IPS-15b (cell line): ENCODE data around the gene PKNOX2.

Source experiments
- H3K27me3 ChIP-seq: one replicate; pipeline ENCODE4 v1.6.1; 2013; ENCODE audit warnings: low read length; ENCODE audit not compliant: control insufficient read depth, insufficient read depth
- H3K36me3 ChIP-seq: one replicate; pipeline ENCODE4 v1.6.1; 2013; ENCODE audit warnings: low read length; ENCODE audit not compliant: control insufficient read depth, insufficient read depth
- H3K4me1 ChIP-seq: one replicate; pipeline ENCODE4 v1.6.1; 2013; ENCODE audit warnings: mild to moderate bottlenecking, low read length; ENCODE audit not compliant: control insufficient read depth, insufficient read depth
- H3K4me3 ChIP-seq: one replicate; pipeline ENCODE4 v1.5.1; 2013; ENCODE audit warnings: low read depth, low read length
- H3K9ac ChIP-seq: one replicate; pipeline ENCODE4 v1.6.1; 2013; ENCODE audit warnings: low read depth, mild to moderate bottlenecking, low read length
- H3K9me3 ChIP-seq: one replicate; pipeline ENCODE4 v1.6.1; 2013; ENCODE audit warnings: mild to moderate bottlenecking, low read length; ENCODE audit not compliant: control insufficient read depth, insufficient read depth

The PKNOX2 gene

DNA sequence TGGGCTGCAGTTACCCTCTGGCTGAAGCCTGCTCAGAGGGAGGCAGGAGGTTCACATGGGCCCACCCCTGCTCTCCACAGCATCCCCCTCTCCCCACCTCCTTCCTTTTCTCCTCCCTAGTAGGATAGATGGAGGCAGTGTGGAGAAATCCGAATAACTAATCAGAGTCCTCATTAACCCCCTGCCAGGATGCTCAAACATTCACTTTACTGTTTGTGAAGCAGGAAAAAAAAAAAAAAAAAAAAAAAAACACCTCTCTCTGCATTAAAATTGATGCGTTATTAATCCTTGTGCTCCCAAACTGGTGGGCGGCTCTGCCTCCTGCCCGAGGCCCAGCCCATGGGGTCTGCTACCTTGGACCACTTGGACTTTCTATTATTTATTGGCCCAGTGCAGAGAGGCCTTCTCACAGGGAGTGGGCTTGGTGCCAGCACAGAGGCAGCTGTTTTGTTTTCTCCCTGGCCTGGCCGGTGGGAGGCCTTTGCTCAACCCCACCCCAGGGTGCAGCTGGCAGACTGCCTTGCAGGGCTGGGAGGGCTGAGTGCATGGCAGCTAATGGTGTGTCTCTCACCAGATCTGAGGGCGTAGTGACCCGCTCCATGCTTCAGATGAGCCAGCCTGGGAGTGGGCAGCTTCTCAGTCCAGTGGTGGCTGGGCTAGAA is 150.7 kb downstream of the PKNOX2 start:
- H3K36me3 ChIP-seq = no peaks in the 10 kb centered on the region
- H3K4me1 ChIP-seq = peaks cover 21% of the 10 kb centered on the region
- H3K9ac ChIP-seq = no peak overlapping the region
- H3K4me3 ChIP-seq = no peak overlapping the region
- H3K9me3 ChIP-seq = no peaks in the 10 kb centered on the region
- no peaks in the 10 kb centered on the region for H3K27me3 ChIP-seq

DNA sequence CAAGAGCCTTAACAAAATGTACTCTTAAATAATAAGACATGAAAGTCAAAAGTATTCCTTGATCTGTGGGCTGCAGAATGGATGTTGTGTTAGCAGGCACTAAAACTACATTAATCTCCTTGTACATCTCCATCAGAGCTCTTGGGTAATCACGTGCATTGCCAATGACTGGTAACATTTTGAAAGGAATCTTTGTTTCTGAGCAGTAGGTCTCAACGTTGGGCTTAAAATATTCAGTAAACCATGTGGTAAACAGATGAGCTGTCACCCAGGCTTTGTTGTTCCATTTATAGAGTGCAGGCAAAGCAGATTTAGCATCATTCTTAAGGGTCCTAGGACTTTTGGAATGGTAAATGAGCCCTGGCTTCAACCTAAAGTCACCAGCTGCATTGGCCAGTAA is 152.9 kb downstream of the PKNOX2 start:
- H3K4me3 ChIP-seq = no peak overlapping the region
- no peaks in the 10 kb centered on the region for H3K9me3 ChIP-seq
- no peak overlapping the region for H3K9ac ChIP-seq
- no peaks in the 10 kb centered on the region for H3K27me3 ChIP-seq
- H3K36me3 ChIP-seq = no peaks in the 10 kb centered on the region
- peaks cover 19% of the 10 kb centered on the region for H3K4me1 ChIP-seq

DNA sequence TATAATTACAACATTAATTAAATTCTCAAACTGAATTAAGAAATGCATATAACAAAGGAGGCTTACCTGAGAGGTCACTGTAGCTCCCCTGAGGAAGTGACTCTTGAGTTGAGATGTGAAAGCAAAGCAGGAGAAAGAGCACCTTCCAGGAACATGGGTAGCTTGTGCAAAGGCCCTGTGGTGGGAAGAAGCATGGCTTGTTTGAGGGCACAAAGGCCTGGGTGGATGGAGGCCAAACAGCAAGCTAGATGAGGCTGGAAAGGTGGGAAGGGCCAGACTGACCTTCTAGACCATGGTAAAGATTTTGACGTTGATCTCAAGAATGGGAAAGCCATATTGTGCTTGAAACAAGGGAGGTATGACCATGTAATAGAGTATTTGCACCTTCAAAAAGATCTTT is 155.1 kb downstream of the PKNOX2 start:
- Histone ChIP-seq H3K36me3 (no peaks in the 10 kb centered on the region), H3K4me1 (peaks cover 3% of the 10 kb centered on the region), H3K27me3 (no peaks in the 10 kb centered on the region), H3K4me3 (no peak overlapping the region), H3K9ac (no peak overlapping the region), H3K9me3 (no peaks in the 10 kb centered on the region)

DNA sequence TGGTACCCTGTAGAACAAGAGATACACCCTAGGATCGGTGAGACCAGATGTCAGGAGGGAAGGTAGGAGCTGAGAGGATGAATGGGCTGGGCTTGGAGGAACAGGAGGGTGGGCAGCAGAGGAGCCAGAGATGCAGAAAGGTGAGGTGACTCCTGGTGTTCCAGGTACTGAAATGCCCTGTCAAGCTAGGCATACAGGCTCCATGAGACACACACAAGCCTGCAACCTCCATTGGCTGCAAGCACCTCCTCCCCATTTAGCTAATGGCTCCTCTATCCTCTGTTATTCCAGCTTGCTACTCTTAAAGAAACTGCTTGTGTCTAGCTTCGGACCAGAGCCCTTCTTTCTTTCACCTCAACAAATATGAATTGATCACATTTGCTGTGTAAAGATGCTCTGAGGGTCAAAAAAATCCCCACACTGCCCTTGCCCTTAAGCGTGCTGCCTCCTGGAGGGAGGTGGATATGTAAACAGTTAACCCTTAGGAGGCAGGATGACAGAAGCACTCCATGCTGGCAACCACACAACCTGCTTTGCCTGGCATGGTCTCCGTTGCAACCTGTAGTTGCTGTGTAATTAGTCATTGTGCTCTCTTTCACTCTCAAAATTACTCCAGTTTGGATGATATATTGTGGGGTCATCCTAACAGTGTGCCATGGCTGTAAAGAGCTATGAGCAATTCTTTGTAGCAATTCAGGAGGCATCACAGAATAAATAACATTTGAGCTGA is 156.0 kb downstream of the PKNOX2 start:
- no peaks in the 10 kb centered on the region for H3K9me3 ChIP-seq
- no peaks in the 10 kb centered on the region for H3K27me3 ChIP-seq
- H3K36me3 ChIP-seq = no peaks in the 10 kb centered on the region
- H3K4me3 ChIP-seq = no peak overlapping the region
- H3K9ac ChIP-seq = no peak overlapping the region
- no peaks in the 10 kb centered on the region for H3K4me1 ChIP-seq

DNA sequence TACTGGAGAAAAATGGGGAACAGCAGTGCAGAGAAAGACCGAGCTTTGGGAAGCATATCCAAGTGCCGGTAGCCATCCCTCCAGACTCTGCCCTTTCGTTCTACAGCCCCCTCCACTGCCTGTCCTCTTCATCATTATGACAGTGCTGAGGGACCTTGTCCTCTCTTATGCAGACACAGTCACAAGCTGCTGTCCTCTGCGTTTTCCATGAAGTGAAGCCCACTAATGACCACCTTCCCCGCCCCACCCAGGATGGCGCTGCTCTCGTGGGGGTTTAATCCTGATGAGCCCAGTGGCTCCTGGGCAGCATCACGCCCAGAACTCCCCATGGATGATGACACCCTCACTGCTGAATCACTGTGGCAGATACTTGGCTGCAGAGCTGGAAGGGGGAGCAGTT is 157.7 kb downstream of the PKNOX2 start:
- no peaks in the 10 kb centered on the region for H3K9me3 ChIP-seq
- H3K9ac ChIP-seq = no peak overlapping the region
- no peaks in the 10 kb centered on the region for H3K27me3 ChIP-seq
- H3K4me3 ChIP-seq = no peak overlapping the region
- H3K36me3 ChIP-seq = no peaks in the 10 kb centered on the region
- no peaks in the 10 kb centered on the region for H3K4me1 ChIP-seq

DNA sequence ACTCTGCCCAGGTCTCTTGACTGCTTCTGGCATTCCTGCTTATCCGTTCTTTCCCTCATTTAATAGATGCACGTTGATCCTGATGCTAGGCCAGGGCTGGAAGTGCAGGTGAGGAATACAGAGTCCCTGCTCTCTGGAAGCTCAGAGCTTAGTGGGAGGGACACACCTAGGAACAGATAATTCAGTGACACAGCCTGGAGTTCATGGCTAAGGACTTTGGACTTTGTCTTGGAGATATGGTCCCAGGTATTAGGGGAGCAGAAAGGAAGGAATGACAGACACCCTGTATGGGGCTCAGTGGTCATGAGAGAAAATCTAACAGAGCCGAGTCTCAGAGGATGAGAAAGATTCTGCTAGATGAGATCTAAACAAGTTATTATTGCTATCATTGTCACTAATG is 160.6 kb downstream of the PKNOX2 start:
- Histone ChIP-seq H3K27me3 (no peaks in the 10 kb centered on the region), H3K9me3 (no peaks in the 10 kb centered on the region), H3K36me3 (no peaks in the 10 kb centered on the region), H3K4me3 (no peak overlapping the region), H3K9ac (no peak overlapping the region), H3K4me1 (peaks cover under 1% of the 10 kb centered on the region)

DNA sequence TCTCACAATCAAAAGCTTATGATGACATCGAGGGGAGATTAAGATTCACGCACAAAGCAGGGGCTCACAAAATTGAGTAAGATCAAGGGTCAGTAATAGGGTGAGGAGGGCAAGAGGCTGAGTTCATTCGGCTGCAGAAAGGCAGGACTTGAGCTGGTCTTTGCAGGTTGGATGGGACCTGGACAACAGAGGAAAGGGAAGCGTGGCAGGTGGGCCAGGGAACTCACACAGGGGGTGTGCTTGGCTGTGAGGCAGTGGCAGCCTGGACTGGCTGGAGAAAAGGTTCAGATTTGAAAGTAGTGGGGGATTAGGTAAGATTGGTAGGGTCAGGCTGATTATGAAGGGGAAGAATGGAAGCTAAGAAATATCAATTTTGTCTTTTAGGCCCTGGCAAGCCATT is 161.6 kb downstream of the PKNOX2 start:
- no peaks in the 10 kb centered on the region for H3K27me3 ChIP-seq
- no peak overlapping the region for H3K4me3 ChIP-seq
- H3K4me1 ChIP-seq = peaks cover 6% of the 10 kb centered on the region
- H3K9ac ChIP-seq = no peak overlapping the region
- no peaks in the 10 kb centered on the region for H3K9me3 ChIP-seq
- H3K36me3 ChIP-seq = no peaks in the 10 kb centered on the region

DNA sequence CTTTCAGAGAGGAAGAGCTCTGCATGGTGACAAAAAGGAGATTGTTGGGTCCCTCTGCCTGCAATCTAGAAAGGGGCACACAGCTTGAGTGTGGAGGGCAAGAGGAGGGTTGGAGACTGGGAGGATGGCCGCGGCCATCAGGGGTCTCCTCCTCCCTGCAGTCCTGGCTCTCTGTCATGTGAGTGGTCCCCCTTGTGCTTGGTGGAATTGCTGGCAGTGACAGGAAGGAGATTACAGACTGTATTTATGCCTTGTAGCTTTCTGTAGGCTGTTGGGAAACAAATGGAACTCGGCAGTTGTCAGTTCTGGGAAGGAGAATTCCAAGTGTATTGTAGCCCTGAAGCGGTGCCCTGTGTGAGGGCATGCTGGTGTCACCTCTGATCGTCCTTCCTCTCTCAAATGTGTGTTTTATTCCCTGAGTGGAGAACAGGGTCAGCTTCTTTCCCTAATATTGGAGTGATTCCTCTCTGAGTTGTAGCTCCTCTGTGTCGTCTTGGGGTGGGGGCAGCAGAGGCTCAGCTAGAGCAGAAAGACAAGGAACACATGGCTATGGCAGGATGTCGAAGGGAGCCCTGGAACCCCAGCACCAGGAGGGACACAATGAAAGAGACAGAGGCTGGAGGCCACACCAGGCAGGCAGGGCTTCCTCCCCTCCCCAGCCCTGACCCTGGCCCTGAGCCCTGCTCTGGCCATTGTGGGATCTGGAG is 163.1 kb downstream of the PKNOX2 start:
- no peaks in the 10 kb centered on the region for H3K36me3 ChIP-seq
- H3K4me1 ChIP-seq = peaks cover 6% of the 10 kb centered on the region
- no peak overlapping the region for H3K9ac ChIP-seq
- no peaks in the 10 kb centered on the region for H3K9me3 ChIP-seq
- no peaks in the 10 kb centered on the region for H3K27me3 ChIP-seq
- no peak overlapping the region for H3K4me3 ChIP-seq

DNA sequence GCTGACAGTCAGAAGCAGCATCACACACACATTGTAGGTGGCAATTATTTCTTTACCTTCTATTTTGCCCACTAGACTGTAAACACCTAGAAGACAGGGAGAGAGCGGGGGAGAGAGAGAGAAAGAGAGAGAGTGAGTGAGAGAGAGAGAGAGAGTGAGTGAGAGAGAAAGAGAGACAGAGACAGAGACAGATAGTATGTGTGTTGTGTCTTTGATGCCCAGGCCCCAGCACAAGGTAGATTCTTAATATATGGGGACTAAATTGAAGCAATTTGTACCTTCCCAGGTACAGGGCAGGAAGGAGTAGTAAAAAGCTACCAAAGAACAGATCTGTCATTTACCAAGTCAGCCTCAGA is 163.7 kb downstream of the PKNOX2 start:
- no peaks in the 10 kb centered on the region for H3K36me3 ChIP-seq
- H3K9me3 ChIP-seq = no peaks in the 10 kb centered on the region
- no peaks in the 10 kb centered on the region for H3K27me3 ChIP-seq
- H3K9ac ChIP-seq = no peak overlapping the region
- H3K4me1 ChIP-seq = peaks cover 6% of the 10 kb centered on the region
- no peak overlapping the region for H3K4me3 ChIP-seq

DNA sequence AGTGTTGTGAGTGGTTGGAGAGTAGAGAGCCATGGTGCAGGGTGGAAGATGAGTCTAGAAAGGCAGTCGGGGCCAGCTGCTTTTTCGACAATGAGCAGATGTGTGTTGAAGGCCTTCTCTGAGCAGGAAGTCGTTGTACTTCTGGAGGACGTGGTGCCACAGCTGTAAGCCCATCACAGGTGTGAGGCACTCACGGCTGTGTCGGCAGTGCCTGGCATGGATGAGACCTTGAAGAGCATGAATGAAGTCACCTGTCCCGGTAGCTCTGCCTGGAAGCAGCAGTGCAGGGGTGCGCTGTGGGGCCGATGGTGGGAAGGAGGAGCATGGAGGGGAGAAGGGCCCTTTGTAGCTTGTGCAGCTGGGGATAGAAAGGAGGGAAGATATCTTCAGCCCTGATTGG is 165.2 kb downstream of the PKNOX2 start:
- Histone ChIP-seq H3K36me3 (no peaks in the 10 kb centered on the region), H3K4me3 (no peak overlapping the region), H3K9ac (no peak overlapping the region), H3K27me3 (no peaks in the 10 kb centered on the region), H3K4me1 (peaks cover 6% of the 10 kb centered on the region), H3K9me3 (no peaks in the 10 kb centered on the region)

DNA sequence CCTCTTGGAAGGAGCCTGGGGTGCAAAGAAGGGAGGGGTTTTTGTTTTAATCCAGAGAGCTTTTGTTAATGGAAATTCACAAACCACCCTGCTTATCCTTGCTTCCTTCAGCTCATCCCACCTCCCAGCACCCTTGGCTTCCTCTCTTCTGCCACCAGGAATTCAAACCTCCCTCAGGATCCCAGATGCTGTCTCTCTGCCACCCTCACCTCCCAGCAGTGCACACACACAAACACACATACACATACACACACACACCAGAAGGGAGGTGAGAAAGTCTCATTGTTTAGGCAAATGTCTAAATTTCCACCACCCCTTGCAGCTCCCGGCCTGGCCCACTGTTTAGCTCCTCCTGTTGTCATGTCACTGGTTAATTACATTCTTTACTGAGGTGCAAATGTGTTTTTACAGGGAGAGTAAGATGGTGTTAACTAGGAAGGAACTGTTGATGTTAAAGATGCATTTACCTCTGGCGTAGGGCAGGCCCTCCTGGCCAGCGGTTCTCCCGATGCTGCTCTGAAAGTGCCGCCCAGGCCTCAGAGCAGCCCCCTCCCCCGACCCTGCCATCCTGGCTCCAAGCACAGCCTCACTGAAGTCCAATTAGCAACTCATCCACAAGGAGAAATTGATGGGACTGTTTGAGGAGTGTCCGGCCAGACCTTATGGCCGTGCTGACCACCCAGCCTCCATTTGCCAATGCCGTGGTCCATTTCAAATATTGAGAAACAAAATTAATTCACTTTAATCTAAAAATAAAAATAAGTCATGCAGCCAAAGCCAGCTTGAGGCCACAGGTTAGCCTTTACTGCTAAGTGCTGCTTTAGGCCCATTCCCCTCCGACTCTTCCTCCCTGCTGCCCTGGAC is 166.1 kb downstream of the PKNOX2 start:
- Histone ChIP-seq H3K4me3 (no peak overlapping the region), H3K9me3 (no peaks in the 10 kb centered on the region), H3K4me1 (peaks cover 6% of the 10 kb centered on the region), H3K9ac (no peak overlapping the region), H3K27me3 (no peaks in the 10 kb centered on the region), H3K36me3 (no peaks in the 10 kb centered on the region)
